GM06990 (cell line): ENCODE results near the gene CDK7.
"Not testable (repeated sequence)": the region's sequence is repeated elsewhere in the genome, so short reads cannot be mapped to it uniquely, and the experiment has no call there.

Experiments used
- DNase-seq: peaks from one replicate; pipeline ENCODE4 v3.0.0-alpha.2; 2011; ENCODE audit not compliant: insufficient read length; ENCODE audit errors: extremely low read depth
- H3K27me3 ChIP-seq: replicated peaks from 2 replicates; pipeline ENCODE4 v1.6.0; 2011; ENCODE audit warnings: low read length; ENCODE audit not compliant: control insufficient read depth, insufficient read depth
- H3K36me3 ChIP-seq: 2 replicates; pipeline ENCODE4 v1.5.1; 2011; ENCODE audit warnings: low read length; ENCODE audit not compliant: control insufficient read depth, insufficient read depth
- H3K4me3 ChIP-seq: replicated peaks from 2 replicates; pipeline ENCODE4 v1.5.1; 2011; ENCODE audit warnings: low read depth, mild to moderate bottlenecking, control low read depth, low read length
- CTCF ChIP-seq: IDR thresholded peaks from 2 replicates; pipeline ENCODE4 v1.5.1; 2011; ENCODE audit warnings: low read length, control low read depth, mild to moderate bottlenecking, inconsistent platforms; ENCODE audit not compliant: insufficient read depth, poor library complexity, severe bottlenecking

CDK7 gene

GRCh38 chr5:69252437-69252836, 17.8 kb downstream of the CDK7 start:
- Histone ChIP-seq H3K27me3 (no peaks in the 10 kb centered on the region), H3K36me3 (peaks cover under 1% of the 10 kb centered on the region), H3K4me3 (no peak overlapping the region)
- TF ChIP-seq CTCF = no peak
- no peak for DNase-seq

GRCh38 chr5:69255940-69256339, 21.3 kb downstream of the CDK7 start:
- H3K4me3 ChIP-seq, H3K36me3 ChIP-seq, H3K27me3 ChIP-seq, DNase-seq: not testable (repeated sequence)

DNA sequence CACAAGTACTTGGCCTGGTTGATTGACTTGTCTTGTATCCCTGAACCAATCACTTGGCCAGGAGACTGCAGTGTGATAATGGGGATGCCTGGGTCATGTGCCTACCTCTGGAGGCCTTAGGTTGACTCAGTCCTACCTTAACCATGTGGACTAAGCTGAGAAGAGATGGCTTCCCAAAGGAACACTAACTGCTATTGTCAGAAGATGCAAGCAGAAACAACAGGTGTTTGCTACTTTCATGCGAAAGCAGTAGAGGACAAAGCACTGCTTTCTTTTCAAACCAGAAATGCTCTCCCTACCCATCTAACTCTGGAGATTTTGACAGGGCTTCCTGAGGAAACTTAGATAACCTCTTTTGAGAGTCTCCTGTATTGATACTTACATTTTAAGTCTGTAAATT, 22.9 kb downstream of the CDK7 start:
- Histone ChIP-seq H3K27me3 (no peaks in the 10 kb centered on the region), H3K4me3 (no peak overlapping the region), H3K36me3 (peaks cover 6% of the 10 kb centered on the region)
- TF ChIP-seq CTCF = no peak
- no peak for DNase-seq

- no peaks in the 10 kb centered on the region for H3K27me3 ChIP-seq
- TF ChIP-seq CTCF = no peak
- H3K36me3 ChIP-seq = peaks cover 9% of the 10 kb centered on the region
- no peak overlapping the region for H3K4me3 ChIP-seq
- DNase-seq = no peak
Observed at GRCh38 chr5:69261034-69261433, 26.3 kb downstream of the CDK7 start.

GRCh38 chr5:69265931-69266330, 31.2 kb downstream of the CDK7 start:
- DNase-seq = peak; percentile 9
- Histone ChIP-seq H3K36me3 (peaks cover 6% of the 10 kb centered on the region), H3K4me3 (no peak overlapping the region), H3K27me3 (no peaks in the 10 kb centered on the region)
- TF ChIP-seq CTCF = peak; percentile 12

DNA sequence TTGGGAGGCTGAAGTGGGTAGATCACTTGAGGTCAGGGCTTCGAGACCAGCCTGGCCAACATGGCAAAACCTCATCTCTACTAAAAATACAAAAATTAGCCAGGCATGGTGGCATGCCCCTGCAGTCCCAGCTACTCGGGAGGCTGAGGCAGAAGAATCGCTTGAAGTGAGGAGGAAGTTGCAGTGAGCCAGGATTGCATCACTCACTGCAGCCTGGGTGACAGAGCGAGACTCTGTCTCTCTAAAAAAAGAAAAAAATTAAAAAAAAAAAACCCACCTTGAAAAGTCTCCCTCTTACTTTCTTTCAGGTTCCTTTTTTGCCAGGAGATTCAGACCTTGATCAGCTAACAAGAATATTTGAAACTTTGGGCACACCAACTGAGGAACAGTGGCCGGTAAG, 34.2 kb downstream of the CDK7 start:
- peaks cover 4% of the 10 kb centered on the region for H3K36me3 ChIP-seq
- H3K27me3 ChIP-seq = no peaks in the 10 kb centered on the region
- DNase-seq = no peak
- no peak overlapping the region for H3K4me3 ChIP-seq
- TF ChIP-seq CTCF = no peak
